Measurements from ENCODE around the gene TRAPPC6A. TPM values are rescaled to one million over a fixed set of nuclear protein-coding genes. Genes with fewer than 3 reads are reported as not detected.

TRAPPC6A gene
- total RNA-seq, 1 donor: 30.9 TPM

DNA sequence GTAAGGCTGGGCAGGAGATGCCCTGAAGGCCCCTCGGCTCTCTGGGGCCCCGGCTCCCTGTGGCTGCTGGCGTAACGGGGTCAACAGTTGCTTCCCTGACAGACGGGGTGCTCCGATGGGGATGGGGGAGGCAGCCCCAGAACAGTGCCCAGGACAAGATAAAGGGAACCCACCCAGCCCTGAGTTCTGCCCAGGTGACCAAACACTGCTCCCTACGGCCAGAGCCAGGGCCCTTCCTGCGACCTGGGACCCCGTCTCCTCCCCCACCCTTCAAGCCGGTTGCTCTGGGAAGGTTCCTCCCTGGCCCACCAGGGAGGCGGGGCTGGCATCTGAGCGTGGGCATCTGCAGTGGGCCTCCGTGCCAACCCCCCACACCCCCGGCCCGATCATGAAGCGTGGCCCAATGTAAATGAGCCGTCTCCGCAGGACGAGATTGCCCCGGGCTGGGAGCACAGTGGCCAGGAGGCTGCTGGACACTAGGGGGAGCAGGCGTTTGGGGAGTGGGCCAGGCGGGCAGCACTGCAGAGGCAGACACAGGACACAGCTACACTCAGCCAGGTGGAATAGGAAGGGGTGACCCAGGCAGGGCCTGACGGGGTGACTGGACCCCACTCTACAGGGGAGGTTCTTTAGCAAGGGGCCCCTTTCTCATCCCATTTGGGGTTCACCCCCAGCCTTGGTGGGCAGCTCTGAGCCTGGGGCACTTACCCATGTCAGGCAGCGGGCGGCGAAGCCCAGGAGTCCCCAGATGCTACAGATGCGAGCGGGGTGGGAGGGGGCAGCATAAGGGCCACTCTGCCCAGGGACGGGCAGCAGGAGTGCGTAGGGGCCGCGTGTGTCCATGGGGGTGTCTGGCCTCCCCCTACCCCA, 16.1 kb downstream of the TRAPPC6A start:
- Histone ChIP-seq H3K9me3 (ENCODE audit: low read depth, low read length) (no peaks in the 10 kb centered on the region), H3K27me3 (ENCODE audit: insufficient read depth, low read length) (no peaks in the 10 kb centered on the region), H3K4me1 (ENCODE audit: insufficient read depth, low read length) (peaks cover 16% of the 10 kb centered on the region), H3K4me3 (ENCODE audit: low read length) (no peak overlapping the region)

DNA sequence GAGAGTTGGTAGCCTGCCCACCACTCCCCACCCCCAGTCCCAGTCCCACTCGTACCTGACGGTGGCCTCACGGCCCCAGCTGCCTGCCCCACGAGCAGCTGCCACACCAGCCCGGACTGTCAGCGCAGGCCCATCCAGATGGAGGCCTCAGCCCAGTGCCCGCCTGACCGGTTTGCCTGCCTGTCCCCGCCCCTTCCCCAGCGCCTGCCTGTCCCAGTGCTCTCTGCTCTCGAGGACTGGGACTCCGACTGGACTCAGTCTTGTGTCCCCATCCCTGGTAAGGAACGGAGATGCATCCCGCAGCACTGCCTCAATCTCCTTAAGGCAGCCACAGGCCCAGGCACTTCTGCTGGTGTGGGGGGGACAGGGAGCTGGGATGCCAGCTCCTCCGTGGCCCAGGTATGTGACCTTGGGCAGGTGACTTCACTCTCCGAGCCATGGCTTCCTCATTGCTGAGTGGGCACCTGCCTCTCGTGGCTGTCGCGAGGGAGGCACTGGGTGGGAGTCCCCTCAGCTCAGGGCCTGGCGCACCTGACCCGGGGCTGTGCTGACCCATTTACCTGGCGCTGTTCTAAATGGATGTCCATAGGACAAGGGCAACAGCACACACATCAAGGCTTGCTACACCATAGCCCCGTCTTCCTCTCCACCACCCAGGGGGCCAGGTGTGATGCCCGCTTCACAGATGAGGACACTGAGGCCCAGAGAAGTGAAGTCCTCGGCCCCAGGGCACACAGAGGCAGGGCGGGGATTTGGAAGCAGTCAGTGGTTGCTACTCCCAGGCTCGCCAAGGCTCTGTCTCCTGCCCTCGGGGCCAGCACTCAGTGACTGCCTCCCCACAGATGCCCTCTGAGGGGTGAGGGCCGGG, 16.9 kb downstream of the TRAPPC6A start, which contains the start of gene NKPD1:
TSS of gene NKPD1 (minus strand) at position 113 of the 868 bp plus-strand sequence. CDS start 832 bp downstream, outside the sequence.
- Histone ChIP-seq H3K9me3 (ENCODE audit: low read depth, low read length) (no peaks in the 10 kb centered on the region), H3K4me1 (ENCODE audit: insufficient read depth, low read length) (peaks cover 16% of the 10 kb centered on the region), H3K27me3 (ENCODE audit: insufficient read depth, low read length) (no peaks in the 10 kb centered on the region), H3K4me3 (ENCODE audit: low read length) (no peak within 1 kb of the TSS)

DNA sequence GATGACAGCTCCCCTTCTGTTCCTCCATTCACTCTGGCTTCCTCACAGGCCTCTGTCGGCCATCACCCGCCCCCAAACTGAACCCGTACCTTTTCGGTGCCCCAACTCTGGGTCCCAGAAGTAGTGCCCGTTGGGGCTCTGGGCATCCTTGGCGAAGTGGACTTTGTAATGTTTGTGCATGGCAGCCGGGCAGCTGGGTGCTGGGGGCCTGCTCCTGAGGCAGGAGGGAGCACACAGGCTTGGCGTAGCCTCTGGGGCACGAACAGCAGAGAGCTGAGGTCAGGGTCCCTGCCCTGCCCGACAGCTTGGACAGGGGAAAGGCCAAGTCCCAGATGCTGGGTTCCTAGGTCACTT, 18.1 kb downstream of the TRAPPC6A start:
- H3K9me3 ChIP-seq (ENCODE audit: low read depth, low read length): no peaks in the 10 kb centered on the region
- H3K4me3 ChIP-seq (ENCODE audit: low read length): no peak overlapping the region
- H3K4me1 ChIP-seq (ENCODE audit: insufficient read depth, low read length): peaks cover 13% of the 10 kb centered on the region
- no peaks in the 10 kb centered on the region for H3K27me3 ChIP-seq (ENCODE audit: insufficient read depth, low read length)

DNA sequence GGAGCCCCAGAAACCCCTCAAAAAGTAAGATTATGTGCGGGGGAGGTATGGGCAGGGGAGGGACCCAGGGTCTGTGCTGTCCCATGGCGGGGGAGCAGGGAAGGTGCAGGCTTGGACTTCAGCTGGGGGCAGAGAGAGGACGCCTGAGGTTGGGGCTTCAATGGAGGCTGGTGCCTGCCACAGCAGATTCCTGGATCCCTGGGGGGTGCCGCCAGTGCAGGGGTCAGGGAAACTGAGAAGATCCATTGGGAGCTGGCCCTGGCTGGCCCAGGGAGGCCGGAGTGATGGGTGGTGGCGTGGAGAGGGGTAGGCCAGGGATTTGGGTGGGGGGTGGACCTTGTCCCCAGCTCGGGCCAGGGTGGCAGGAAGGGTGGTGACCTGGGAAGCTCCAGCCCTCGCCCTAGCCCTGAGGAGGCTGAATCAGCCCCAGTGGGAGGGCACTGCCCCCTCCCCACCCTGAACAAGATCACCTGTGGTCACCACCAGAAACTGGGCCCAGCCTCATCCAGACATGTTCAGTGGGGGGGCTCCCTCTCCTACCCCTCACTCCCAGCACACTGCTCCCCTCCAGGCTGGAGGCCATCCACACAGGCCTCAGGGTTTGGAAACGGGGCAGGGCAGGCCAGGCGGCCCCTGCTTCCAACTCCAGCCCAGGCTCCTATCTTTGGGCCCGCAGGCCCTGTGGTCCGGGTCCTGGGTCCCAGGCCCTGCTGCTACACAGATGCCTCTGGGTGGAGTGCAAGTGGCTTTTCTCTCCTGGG, 18.6 kb downstream of the TRAPPC6A start:
- H3K27me3 ChIP-seq (ENCODE audit: insufficient read depth, low read length): peaks cover 1% of the 10 kb centered on the region
- H3K4me1 ChIP-seq (ENCODE audit: insufficient read depth, low read length): peaks cover 8% of the 10 kb centered on the region
- no peak overlapping the region for H3K4me3 ChIP-seq (ENCODE audit: low read length)
- no peaks in the 10 kb centered on the region for H3K9me3 ChIP-seq (ENCODE audit: low read depth, low read length)

DNA sequence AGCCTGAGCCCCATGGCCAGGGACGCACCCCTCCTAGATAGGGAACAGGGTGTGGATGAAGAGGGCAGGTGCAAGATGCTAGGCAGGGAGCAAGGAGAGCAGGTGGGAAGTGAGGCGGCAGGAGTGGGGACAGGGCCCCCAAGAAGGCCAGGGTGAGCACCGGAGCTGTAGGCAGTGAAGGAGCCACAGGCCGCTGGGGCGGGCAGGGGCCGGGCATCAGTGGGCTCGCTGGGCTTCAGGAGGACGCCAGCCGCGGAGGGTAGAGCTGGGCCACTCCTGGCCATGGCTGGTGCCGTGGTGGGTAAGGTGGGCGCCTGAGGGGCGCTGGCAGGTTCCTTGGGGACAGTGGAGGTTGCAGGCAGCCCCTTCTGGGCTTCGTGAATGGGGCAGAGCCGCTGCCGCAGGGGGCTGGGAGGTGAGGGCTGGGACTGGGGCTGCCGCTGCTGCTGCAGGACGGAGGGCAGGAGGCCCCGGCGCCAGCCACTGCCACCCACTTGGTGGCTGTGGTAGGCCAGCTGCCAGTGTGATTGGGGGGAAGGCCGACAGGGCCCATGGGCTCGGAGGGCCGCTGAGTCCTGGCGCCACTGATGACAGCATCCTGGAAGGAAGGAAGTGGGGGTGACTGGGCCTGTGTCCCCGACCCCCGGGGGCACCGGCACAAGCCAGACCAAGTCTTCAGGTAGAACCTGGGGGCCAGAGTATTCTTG, 19.4 kb downstream of the TRAPPC6A start:
- no peak overlapping the region for H3K4me3 ChIP-seq (ENCODE audit: low read length)
- H3K27me3 ChIP-seq (ENCODE audit: insufficient read depth, low read length): peaks cover 8% of the 10 kb centered on the region
- H3K9me3 ChIP-seq (ENCODE audit: low read depth, low read length): no peaks in the 10 kb centered on the region
- H3K4me1 ChIP-seq (ENCODE audit: insufficient read depth, low read length): peaks cover 3% of the 10 kb centered on the region

DNA sequence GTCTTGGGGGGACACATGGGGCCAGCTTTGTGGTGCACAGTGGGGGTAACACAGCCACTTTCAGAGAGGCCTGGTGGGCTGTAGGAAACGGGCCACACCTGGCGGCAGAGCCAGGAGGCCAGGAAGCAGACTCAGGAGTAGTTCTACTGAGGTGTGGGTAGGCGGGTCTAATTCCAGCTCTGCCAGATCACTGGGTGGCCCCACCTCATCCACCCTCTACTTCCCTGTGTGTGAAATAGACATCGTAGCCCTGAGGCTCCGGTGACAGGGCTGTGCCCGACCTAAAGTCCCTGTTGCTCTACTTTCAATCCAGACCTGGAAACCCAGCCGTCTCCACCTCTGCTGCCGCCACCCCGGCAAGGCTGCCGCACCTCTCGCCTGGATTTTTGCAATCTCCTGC, 21.3 kb downstream of the TRAPPC6A start:
- H3K9me3 ChIP-seq (ENCODE audit: low read depth, low read length): no peaks in the 10 kb centered on the region
- H3K27me3 ChIP-seq (ENCODE audit: insufficient read depth, low read length): peaks cover 24% of the 10 kb centered on the region
- H3K4me3 ChIP-seq (ENCODE audit: low read length): no peak overlapping the region
- H3K4me1 ChIP-seq (ENCODE audit: insufficient read depth, low read length): peaks cover 22% of the 10 kb centered on the region

DNA sequence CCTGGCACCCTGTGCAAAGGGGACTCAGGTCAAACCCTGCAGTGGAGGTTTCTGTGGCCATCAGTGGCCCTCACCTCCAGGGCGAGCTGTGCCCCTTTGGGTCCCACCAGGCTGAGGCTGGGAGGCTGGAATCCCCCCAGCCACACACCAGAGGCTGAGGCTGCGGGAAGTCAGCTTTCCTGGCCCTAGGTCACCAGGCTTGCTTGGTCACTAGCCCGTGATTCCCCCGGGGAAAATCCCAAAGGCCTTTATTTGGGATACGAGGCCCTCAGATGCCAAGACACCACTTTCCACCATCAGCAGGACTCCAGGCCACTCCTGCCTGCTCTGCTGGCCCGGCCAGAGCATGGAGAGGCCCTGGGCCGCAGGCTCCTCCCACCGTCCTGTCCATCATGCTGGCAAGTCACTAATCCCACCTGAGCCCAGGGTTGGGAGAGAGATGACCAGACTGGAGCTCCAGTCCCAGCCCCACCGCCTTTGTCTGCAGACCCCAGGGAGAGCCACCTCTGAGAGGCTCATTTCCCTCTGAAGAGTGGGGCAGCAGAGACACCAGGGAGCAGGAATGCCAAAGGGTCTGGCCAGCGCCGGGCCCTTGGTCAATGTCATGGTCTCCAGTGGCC, 21.9 kb downstream of the TRAPPC6A start:
- Histone ChIP-seq H3K4me1 (ENCODE audit: insufficient read depth, low read length) (peaks cover 23% of the 10 kb centered on the region), H3K27me3 (ENCODE audit: insufficient read depth, low read length) (peaks cover 29% of the 10 kb centered on the region), H3K9me3 (ENCODE audit: low read depth, low read length) (no peaks in the 10 kb centered on the region), H3K4me3 (ENCODE audit: low read length) (no peak overlapping the region)

DNA sequence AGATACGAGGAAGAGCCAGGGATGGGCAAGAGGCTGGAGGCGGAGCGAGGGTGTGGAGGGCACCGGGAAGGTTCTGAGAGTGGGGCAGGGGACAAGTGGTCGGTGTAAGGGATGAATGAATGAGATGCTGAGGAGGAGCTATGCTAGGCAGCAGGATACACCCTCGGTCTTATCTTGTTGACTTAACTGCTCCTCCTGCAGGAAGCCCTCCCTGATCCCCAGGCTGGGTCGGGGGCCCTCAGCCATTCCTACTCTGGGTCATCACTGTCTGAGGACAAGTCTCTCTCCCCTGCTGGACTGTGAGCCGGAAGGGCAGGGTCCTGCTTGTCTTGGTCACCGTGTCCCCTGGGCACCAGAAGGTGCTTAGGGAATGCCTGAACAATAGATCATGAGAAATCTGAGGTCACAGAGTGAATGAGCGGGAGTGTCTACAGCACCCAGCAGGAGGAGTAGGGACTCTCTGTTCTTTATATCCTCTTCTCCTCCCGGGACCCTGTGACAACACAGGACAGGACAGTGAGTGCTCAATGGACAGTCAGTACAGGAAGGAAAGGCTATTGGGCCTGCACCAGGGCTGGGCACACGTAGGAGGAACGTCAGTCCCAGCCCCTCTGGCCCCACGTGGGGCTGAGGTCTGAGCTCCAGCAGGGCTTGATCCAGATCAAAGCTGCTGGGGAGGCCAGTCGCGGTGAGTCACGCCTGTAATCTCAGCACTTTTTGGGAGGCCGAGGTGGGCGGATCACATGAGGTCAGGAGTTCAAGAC, 23.8 kb downstream of the TRAPPC6A start:
- H3K9me3 ChIP-seq (ENCODE audit: low read depth, low read length): no peaks in the 10 kb centered on the region
- peaks cover 23% of the 10 kb centered on the region for H3K4me1 ChIP-seq (ENCODE audit: insufficient read depth, low read length)
- peaks cover 29% of the 10 kb centered on the region for H3K27me3 ChIP-seq (ENCODE audit: insufficient read depth, low read length)
- H3K4me3 ChIP-seq (ENCODE audit: low read length): no peak overlapping the region

DNA sequence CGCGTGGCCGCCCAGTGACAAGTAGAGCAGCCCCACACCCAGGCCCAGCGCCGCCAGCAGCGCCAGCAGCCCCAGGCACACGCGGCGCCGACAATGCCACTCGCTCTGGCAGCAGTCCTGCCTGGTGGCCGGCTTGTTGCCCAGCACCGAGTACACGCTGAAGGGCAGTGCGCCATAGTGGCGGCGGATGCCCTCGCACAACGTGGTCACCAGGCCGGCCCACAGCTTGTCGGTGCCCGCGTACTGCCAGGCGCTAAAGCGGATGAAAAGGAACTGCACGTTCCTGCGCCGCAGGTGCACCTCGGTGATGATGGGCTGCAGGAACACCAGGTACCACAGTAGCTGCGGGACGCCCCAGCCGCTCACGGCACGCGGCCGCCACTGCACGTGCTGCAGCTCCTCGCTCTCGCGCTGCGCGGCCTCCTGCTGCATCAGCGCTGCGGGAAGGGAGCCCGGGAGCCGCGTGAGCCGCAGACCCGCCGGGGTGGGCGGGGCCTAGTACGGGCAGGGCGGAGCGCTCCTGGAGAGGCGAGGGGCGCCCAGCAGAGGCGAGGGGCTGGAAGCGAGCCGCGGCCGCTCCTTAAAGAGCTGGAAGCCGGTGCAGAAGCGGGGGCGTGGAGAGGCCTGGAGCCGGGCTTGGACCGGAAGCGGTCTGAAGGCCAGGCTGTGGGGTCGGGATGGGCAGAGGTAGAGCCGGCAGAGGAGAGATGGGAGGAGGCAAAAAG, 24.5 kb downstream of the TRAPPC6A start:
- H3K9me3 ChIP-seq (ENCODE audit: low read depth, low read length): no peaks in the 10 kb centered on the region
- peaks cover 29% of the 10 kb centered on the region for H3K27me3 ChIP-seq (ENCODE audit: insufficient read depth, low read length)
- no peak overlapping the region for H3K4me3 ChIP-seq (ENCODE audit: low read length)
- peaks cover 23% of the 10 kb centered on the region for H3K4me1 ChIP-seq (ENCODE audit: insufficient read depth, low read length)

DNA sequence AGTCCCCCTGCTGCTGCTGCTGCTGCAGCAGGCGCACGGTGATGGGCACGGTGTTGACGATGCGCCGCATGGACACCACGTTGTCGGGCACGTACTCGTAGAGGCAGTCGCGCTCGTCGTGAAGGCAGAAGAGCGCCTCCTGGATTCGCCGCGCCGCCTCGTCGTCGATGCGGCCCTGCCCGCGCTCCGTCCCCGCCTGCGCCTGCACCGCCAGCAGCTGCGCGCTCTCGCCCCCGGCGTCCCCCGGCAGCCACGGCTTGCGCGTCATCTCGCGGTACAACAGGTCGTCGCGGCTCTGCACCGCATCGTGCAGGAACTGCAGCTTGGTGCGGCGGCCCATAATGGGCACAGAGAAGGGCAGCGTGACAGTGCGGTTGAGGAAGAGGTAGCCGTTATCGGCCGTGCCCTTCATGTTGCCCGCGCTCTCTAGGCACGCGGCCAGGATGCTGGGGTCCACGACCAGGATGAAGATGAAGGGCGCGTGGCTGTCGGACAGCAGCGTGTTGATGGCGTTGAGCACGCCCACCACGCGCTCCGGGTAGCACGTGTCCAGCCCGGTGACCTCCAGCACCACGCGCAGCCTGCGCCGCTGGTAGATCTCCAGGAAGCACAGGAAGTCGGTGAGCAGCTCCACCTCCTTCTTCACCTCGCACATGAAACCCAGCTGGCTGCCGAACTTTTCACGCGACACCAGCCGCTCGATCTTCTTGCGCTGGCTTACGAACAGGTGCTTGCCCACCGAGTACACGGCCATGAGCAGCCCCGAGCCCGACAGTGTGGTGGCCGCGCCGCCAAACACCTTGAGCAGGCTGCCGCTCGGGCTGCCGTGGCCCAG, 25.3 kb downstream of the TRAPPC6A start:
- H3K9me3 ChIP-seq (ENCODE audit: low read depth, low read length): no peaks in the 10 kb centered on the region
- no peak overlapping the region for H3K4me3 ChIP-seq (ENCODE audit: low read length)
- H3K4me1 ChIP-seq (ENCODE audit: insufficient read depth, low read length): peaks cover 23% of the 10 kb centered on the region
- H3K27me3 ChIP-seq (ENCODE audit: insufficient read depth, low read length): peaks cover 29% of the 10 kb centered on the region

DNA sequence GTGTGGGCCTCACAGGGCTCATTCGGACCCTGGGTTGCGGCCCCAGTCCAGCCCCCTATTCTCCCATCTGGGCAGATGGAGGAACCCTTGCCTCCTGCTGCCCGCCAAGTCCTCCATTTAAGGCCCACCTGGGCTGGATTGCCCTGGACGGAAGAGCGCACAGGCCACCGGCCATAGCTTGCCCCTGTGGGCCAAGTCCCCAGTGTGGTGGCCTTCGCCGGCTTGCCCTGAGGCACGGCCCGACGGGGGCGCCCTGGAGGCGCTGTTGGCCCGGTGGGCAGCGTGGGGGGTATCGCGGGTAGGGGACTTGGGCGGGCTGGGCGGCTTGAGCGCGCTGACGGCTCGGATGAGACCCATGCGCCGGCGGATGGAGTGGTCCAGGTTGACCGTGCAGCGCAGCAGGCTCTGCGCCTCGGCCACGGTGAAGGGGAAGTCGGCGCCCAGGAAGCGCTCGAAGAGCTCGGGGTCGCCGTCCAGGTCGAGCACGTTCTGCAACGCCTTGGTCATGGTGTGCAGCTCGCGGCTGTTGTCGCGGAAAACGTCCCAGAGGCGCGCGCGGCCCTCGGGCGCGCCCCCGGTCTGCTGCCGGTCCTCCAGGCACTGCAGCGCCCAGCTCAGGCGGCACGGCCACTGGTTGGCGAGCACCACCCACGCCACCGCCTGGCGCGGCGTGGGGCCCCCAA, 26.1 kb downstream of the TRAPPC6A start:
- Histone ChIP-seq H3K4me1 (ENCODE audit: insufficient read depth, low read length) (peaks cover 23% of the 10 kb centered on the region), H3K27me3 (ENCODE audit: insufficient read depth, low read length) (peaks cover 29% of the 10 kb centered on the region), H3K4me3 (ENCODE audit: low read length) (no peak overlapping the region), H3K9me3 (ENCODE audit: low read depth, low read length) (no peaks in the 10 kb centered on the region)

DNA sequence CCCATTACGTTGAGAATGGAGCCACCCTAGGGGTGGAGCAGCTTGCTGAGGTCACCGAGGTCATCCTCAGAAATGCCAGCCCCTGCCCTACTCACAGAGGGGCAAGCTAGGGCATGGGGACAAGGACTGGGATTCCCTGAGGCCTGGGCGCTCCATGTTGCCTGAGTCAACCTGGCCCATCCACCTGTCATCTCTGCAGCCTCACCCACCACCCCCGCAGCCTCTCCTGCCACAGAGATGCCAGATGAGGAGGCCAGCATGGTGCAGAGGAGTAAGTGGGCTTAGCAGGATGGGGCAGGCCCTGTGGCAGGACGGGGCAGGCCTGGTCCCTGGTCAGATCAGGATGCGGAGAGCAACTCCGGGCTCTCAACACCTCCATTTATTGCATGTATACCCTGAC, 26.7 kb downstream of the TRAPPC6A start:
- Histone ChIP-seq H3K9me3 (ENCODE audit: low read depth, low read length) (no peaks in the 10 kb centered on the region), H3K27me3 (ENCODE audit: insufficient read depth, low read length) (peaks cover 29% of the 10 kb centered on the region), H3K4me3 (ENCODE audit: low read length) (no peak overlapping the region), H3K4me1 (ENCODE audit: insufficient read depth, low read length) (peaks cover 23% of the 10 kb centered on the region)
